GM12878 (cell line): ENCODE results near the gene C5. TPM values are rescaled to one million over a fixed set of nuclear protein-coding genes. Genes with fewer than 3 reads are reported as not detected.
A peak's percentile ranks its signal among the peaks of the same experiment; 100 is the strongest.

Source experiments
- ATAC-seq: fragments of 200-7000 bp; cut with Tn5 transposase; 3 replicates; pipeline ENCODE4 v1.9.1; 2020; ENCODE audit warnings: mild to moderate bottlenecking, moderate library complexity
- BruUV-seq: library from RNA; stranded (reverse); fragments of 400-500 nt; replicated peaks from 2 replicates; lab custom pipeline; 2021; lab: Mats Ljungman, UMichigan
- CTCF ChIA-PET: fragments of 300-600 bp; sonication (Branson Sonifier 250); formaldehyde crosslinking; extraction: SDS; loops from one replicate; lab custom pipeline; 2021; ENCODE audit warnings: inconsistent platforms; lab: Yijun Ruan, JAX
- POLR2A ChIA-PET: fragments of 350-600 bp; formaldehyde crosslinking; extraction: SDS; loops from one replicate; lab custom pipeline; 2021; ENCODE audit warnings: inconsistent platforms; lab: Charles Lee
- RAD21 ChIA-PET: fragments of 300-600 bp; sonication (Branson Sonifier 250); formaldehyde crosslinking; loops from one replicate; lab custom pipeline; 2023; ENCODE audit warnings: antibody characterized with exemption; ENCODE audit not compliant: unreplicated experiment; lab: Charles Lee
- SMC1A ChIA-PET: fragments of 300-600 bp; sonication (Branson Sonifier 250); formaldehyde crosslinking; loops from one replicate; lab custom pipeline; 2023; ENCODE audit not compliant: unreplicated experiment, uncharacterized antibody; lab: Charles Lee
- DNase-seq: peaks from one replicate; pipeline ENCODE4 v3.0.0-alpha.2; 2011; ENCODE audit warnings: low read depth, low spot score
- FAIRE-seq: peaks from 3 replicates; lab custom pipeline; 2011; peaks lifted over from hg19 to GRCh38; lab: Jason Lieb, UNC
- H2AFZ ChIP-seq: 2 replicates; pipeline ENCODE4 v1.6.0; 2011; ENCODE audit warnings: low read depth, low read length, control low read depth; ENCODE audit not compliant: control insufficient read depth
- H3K27ac ChIP-seq: 2 replicates; pipeline ENCODE4 v1.5.1; 2011; ENCODE audit warnings: control low read depth; ENCODE audit not compliant: control insufficient read depth, insufficient read depth
- H3K27me3 ChIP-seq, 2 experiments: replicated peaks in 1 of 2; 2 replicates each; pipeline versions ENCODE4 v1.6.0 to v1.6.1; 2011; ENCODE audit warnings: low read length in 1 of 2; ENCODE audit not compliant: control insufficient read depth in 2 of 2, insufficient read depth in 2 of 2
- H3K36me3 ChIP-seq, 2 experiments: 2 replicates each; pipeline ENCODE4 v1.5.1; 2011; ENCODE audit warnings: low read length in 1 of 2; ENCODE audit not compliant: control insufficient read depth in 2 of 2, insufficient read depth in 2 of 2
- H3K4me1 ChIP-seq: 2 replicates; pipeline ENCODE4 v1.6.1; 2011; ENCODE audit warnings: mild to moderate bottlenecking, low read length, moderate library complexity, mixed read lengths; ENCODE audit not compliant: control insufficient read depth, insufficient read depth
- H3K4me2 ChIP-seq: 2 replicates; pipeline ENCODE4 v1.6.0; 2011; ENCODE audit warnings: control low read depth; ENCODE audit not compliant: control insufficient read depth, insufficient read depth
- H3K4me3 ChIP-seq: fragments of 200-600 bp; sonication (generic); 2 replicates; pipeline ENCODE4 v1.5.1; 2016
- H3K79me2 ChIP-seq: 2 replicates; pipeline ENCODE4 v1.6.0; 2011; ENCODE audit warnings: low read length; ENCODE audit not compliant: control insufficient read depth, insufficient read depth
- H3K9ac ChIP-seq: 2 replicates; pipeline ENCODE4 v1.8.0; 2011; ENCODE audit warnings: low read length, control low read depth, mixed read lengths; ENCODE audit not compliant: control insufficient read depth, insufficient read depth
- H3K9me3 ChIP-seq: replicated peaks from 3 replicates; pipeline ENCODE4 v1.5.1; 2011; ENCODE audit warnings: mild to moderate bottlenecking, low read length; ENCODE audit not compliant: control insufficient read depth, insufficient read depth
- H4K20me1 ChIP-seq: 2 replicates; pipeline ENCODE4 v1.6.0; 2011; ENCODE audit not compliant: control insufficient read depth, insufficient read depth
- ATF7 ChIP-seq: fragments of 450-650 bp; IDR thresholded peaks from 2 replicates; pipeline ENCODE4 v1.6.1; 2016; ENCODE audit warnings: low read depth, mild to moderate bottlenecking
- CBX5 ChIP-seq: sonication (generic); IDR thresholded peaks from 2 replicates; pipeline ENCODE4 v1.6.1; 2016; ENCODE audit warnings: low read depth, moderate library complexity, mild to moderate bottlenecking, inconsistent platforms
- CHD1 ChIP-seq: IDR thresholded peaks from 2 replicates; pipeline ENCODE4 v1.6.1; 2012; ENCODE audit warnings: low read depth, low read length, improper control_type of control experiment
- FOS ChIP-seq: IDR thresholded peaks from 3 replicates; pipeline ENCODE4 v1.6.1; 2011; ENCODE audit warnings: borderline replicate concordance; ENCODE audit not compliant: insufficient read length; ENCODE audit errors: extremely low read depth
- GABPA ChIP-seq: IDR thresholded peaks from 2 replicates; pipeline ENCODE4 v1.6.1; 2014; ENCODE audit warnings: antibody characterized with exemption, low read depth, mild to moderate bottlenecking, inconsistent platforms
- MTA2 ChIP-seq: fragments of 450-650 bp; IDR thresholded peaks from 2 replicates; pipeline ENCODE4 v1.6.1; 2016; ENCODE audit warnings: low read depth, mild to moderate bottlenecking, moderate library complexity
- NBN ChIP-seq: fragments of 450-650 bp; IDR thresholded peaks from 2 replicates; pipeline ENCODE4 v1.6.1; 2016
- PAX5 ChIP-seq: IDR thresholded peaks from 2 replicates; pipeline ENCODE4 v1.6.1; 2011; ENCODE audit warnings: low read depth, low read length, borderline replicate concordance
- PAX8 ChIP-seq: fragments of 450-650 bp; IDR thresholded peaks from 2 replicates; pipeline ENCODE4 v1.6.1; 2017; ENCODE audit warnings: mild to moderate bottlenecking, moderate library complexity
- STAT3 ChIP-seq: IDR thresholded peaks from 2 replicates; pipeline ENCODE4 v1.6.1; 2011; ENCODE audit warnings: low read depth, low read length, improper control_type of control experiment
- SUZ12 ChIP-seq: fragments of 200-600 bp; sonication (generic); IDR thresholded peaks from one replicate; pipeline ENCODE4 v1.6.1; 2018; ENCODE audit warnings: antibody characterized with exemption, mild to moderate bottlenecking; ENCODE audit not compliant: unreplicated experiment
- ZBED1 ChIP-seq: IDR thresholded peaks from 2 replicates; pipeline ENCODE4 v1.6.1; 2016; ENCODE audit warnings: borderline replicate concordance
- WGBS: methylation state at CpG from one replicate; pipeline ENCODE4 v1.1.6; 2016; ENCODE audit warnings: low lambda C conversion rate; ENCODE audit not compliant: insufficient replicate concordance, insufficient coverage; ENCODE audit errors: missing lambda C conversion rate; 5-methylcytosine and 5-hydroxymethylcytosine counted together
- in situ Hi-C: fragments of 300-500 bp; cut with MboI; formaldehyde crosslinking; loops from 9 replicates; pipeline ENCODE4 v1.14.3; 2018; ENCODE audit warnings: mixed read lengths
- intact Hi-C: fragments of 100-400 bp; cut with micrococcal nuclease; formaldehyde crosslinking; loops from one replicate; pipeline ENCODE4 v1.14.2; 2022; ENCODE audit not compliant: unreplicated experiment
- polyA plus RNA-seq, 11 experiments: library from polyadenylated mRNA; depleted of rRNA in 4 of 11; unstranded in 6 of 11; stranded (reverse) in 5 of 11; fragments of >200 nt; fragmentation: Nextera tagmentation in 4 of 11; fragmentation: Illumina TruSeq in 1 of 11; extraction: Ambion mirVana in 4 of 11; extraction: Trizol in 1 of 11; gene quantifications; 1 replicate in 1 of 11; 2 replicates in 10 of 11; pipeline versions ENCODE4 v1.2.1 to v1.2.3, GENCODE V29; 2011 to 2016; ENCODE audit warnings: inconsistent platforms in 2 of 11, missing spikeins in 2 of 11, low read depth in 1 of 11
- total RNA-seq, 4 experiments: library from RNA; depleted of rRNA in 3 of 4; stranded (reverse); fragments of >200 nt in 3 of 4; fragmentation: Illumina TruSeq in 1 of 4; extraction: Trizol in 1 of 4; gene quantifications; 2 replicates each; pipeline versions ENCODE4 v1.2.1 to v1.2.3, GENCODE V29; 2013 to 2021
- TF ChIP-seq, protein P1 (sequence below): IDR thresholded peaks from 2 replicates; pipeline ENCODE4 v1.6.1; 2012; ENCODE audit warnings: low read depth, low read length, improper control_type of control experiment
- TF ChIP-seq, protein P2 (sequence below), 3 experiments: IDR thresholded peaks in 2 of 3; conservative IDR thresholded peaks in 1 of 3; 2 replicates each; pipeline ENCODE4 v1.5.1; 2011; ENCODE audit warnings: low read depth in 3 of 3, low read length in 3 of 3, mild to moderate bottlenecking in 3 of 3, control low read depth in 2 of 3, moderate library complexity in 2 of 3, inconsistent platforms in 1 of 3, mixed read lengths in 1 of 3; ENCODE audit not compliant: control insufficient read depth in 2 of 3, insufficient read depth in 1 of 3; ENCODE audit errors: extremely low read depth in 1 of 3
- TF ChIP-seq, protein P3 (sequence below): IDR thresholded peaks from 2 replicates; pipeline ENCODE4 v1.6.1; 2011; ENCODE audit warnings: low read depth, low read length, improper control_type of control experiment, borderline replicate concordance

Gene C5
- total and polyA plus RNA-seq, 10 of the 15 experiments (the other 5 are each of a cell fraction or from before 2014, with no cell fraction given) = 0.39 to 2.2 (median 1.2) TPM

DNA sequence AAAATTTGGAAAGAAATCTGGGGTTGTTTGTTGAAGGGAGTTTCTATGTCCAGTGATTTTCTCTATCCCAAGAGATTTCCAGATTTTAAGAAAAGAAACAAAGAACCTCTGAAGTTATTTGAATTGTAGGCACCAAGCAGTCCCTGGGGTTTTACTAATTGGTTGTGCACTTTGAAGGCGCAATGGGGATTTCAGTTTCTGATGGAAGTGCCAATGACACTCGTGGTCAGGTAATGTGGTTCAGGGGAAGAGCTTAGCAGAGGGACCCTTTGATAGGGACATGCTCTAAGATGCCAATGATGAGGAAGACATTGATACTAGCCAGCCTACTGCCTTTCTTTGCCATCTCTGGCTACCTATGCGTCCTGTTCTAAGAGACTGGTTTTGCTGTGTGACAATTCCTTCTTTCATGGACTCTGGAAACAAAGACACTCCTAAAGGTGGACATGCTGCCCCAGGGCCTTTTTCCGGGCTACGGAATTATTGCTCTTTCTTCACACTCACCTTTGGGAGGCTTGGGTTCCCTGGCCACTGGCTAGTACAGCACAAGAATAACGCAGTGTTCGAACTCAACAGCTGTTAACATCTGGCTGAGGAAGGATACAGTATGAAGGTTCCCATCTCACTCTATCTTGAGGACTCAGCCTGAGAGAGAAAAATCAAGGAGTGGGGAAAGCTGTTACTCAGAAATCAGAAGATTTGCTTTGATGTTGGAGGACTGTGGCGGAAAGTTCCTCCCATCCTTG is 116.6 kb downstream of the C5 start:
- Histone ChIP-seq H3K9me3 (no peaks in the 10 kb centered on the region), H3K79me2 (peaks cover 28% of the 10 kb centered on the region), H3K9ac (peak overlapping the region; percentile 31; the same call in 1 of the 2 replicates), H3K27ac (peak overlapping the region; percentile 96), H2AFZ (peak overlapping the region; percentile 15; the same call in 1 of the 2 replicates), H3K4me3 (peak overlapping the region; percentile 16; the same call in 1 of the 2 replicates), H4K20me1 (no peaks in the 10 kb centered on the region), H3K27me3 (no peaks in the 10 kb centered on the region), H3K36me3 (no peaks in the 10 kb centered on the region), H3K4me1 (peaks cover 58% of the 10 kb centered on the region), H3K4me2 (peak overlapping the region; percentile 64; the same call in 1 of the 2 replicates)
- in situ Hi-C loops = no loop called here
- 47% methylated on average over 8 of the region's 8 CpGs for WGBS
- TSS peak; percentile 71 for BruUV-seq
- POLR2A ChIA-PET = interaction anchor here (0.9 to 18.1 kb wide), 10 partner anchors 11 to 142 kb away, joined by 3 to 383 read pairs (median 4); no protein-coding TSS in a partner anchor
- SMC1A ChIA-PET = interaction anchor here (1.0 to 26.1 kb wide), 10 partner anchors 10 to 177 kb away, joined by 3 to 522 read pairs (median 12); partner anchors contain the start of gene TRAF1
- RAD21 ChIA-PET = interaction anchor here (0.7 to 11.7 kb wide), 13 partner anchors 10 to 177 kb away, joined by 3 to 196 read pairs (median 8); partner anchors contain the start of gene TRAF1
- intact Hi-C loops = loop anchor here (5.0 kb wide), 2 partner anchors 139 to 141 kb away; partner anchors contain the start of genes CNTRL and FBXW2
- FAIRE-seq = no peak
- peak; percentile 69 for DNase-seq
- peak; percentile 8 for ATAC-seq
- CTCF ChIA-PET = interaction anchor here (1.4 to 11.9 kb wide), 11 partner anchors 9 to 178 kb away, joined by 3 to 110 read pairs (median 8); no protein-coding TSS in a partner anchor
- no peak for TF ChIP-seq STAT3
- no peak for TF ChIP-seq ZBED1
- TF ChIP-seq NBN = 0 out of 2 replicates have a peak, but pooled peaks have one; percentile 46
- TF ChIP-seq, protein P1, sequence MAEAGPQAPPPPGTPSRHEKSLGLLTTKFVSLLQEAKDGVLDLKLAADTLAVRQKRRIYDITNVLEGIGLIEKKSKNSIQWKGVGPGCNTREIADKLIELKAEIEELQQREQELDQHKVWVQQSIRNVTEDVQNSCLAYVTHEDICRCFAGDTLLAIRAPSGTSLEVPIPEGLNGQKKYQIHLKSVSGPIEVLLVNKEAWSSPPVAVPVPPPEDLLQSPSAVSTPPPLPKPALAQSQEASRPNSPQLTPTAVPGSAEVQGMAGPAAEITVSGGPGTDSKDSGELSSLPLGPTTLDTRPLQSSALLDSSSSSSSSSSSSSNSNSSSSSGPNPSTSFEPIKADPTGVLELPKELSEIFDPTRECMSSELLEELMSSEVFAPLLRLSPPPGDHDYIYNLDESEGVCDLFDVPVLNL = no peak
- TF ChIP-seq GABPA = no peak
- TF ChIP-seq, protein P2, sequence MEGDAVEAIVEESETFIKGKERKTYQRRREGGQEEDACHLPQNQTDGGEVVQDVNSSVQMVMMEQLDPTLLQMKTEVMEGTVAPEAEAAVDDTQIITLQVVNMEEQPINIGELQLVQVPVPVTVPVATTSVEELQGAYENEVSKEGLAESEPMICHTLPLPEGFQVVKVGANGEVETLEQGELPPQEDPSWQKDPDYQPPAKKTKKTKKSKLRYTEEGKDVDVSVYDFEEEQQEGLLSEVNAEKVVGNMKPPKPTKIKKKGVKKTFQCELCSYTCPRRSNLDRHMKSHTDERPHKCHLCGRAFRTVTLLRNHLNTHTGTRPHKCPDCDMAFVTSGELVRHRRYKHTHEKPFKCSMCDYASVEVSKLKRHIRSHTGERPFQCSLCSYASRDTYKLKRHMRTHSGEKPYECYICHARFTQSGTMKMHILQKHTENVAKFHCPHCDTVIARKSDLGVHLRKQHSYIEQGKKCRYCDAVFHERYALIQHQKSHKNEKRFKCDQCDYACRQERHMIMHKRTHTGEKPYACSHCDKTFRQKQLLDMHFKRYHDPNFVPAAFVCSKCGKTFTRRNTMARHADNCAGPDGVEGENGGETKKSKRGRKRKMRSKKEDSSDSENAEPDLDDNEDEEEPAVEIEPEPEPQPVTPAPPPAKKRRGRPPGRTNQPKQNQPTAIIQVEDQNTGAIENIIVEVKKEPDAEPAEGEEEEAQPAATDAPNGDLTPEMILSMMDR (IDR thresholded peaks at IDR 0.05 in 2 of 3, conservative IDR thresholded peaks at IDR 0.05 in 1 of 3; ENCODE audit: control insufficient read depth in 2 of 3, extremely low read depth in 1 of 3, insufficient read depth in 1 of 3, low read depth in 3 of 3, low read length in 3 of 3) = no peak
- peak; percentile 94 for TF ChIP-seq MTA2
- no peak for TF ChIP-seq PAX5
- no peak for TF ChIP-seq PAX8
- TF ChIP-seq SUZ12 = no peak
- TF ChIP-seq FOS = no peak
- TF ChIP-seq CBX5 = no peak
- no peak for TF ChIP-seq CHD1
- TF ChIP-seq, protein P3, sequence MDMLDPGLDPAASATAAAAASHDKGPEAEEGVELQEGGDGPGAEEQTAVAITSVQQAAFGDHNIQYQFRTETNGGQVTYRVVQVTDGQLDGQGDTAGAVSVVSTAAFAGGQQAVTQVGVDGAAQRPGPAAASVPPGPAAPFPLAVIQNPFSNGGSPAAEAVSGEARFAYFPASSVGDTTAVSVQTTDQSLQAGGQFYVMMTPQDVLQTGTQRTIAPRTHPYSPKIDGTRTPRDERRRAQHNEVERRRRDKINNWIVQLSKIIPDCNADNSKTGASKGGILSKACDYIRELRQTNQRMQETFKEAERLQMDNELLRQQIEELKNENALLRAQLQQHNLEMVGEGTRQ = no peak
- TF ChIP-seq ATF7 = peak; percentile 59; the same call in 1 of the 2 replicates
